CD4-positive, alpha-beta T cell treated with Interleukin-1 beta for 1 hour (primary cell): ENCODE results near the gene STXBP2.

Experiments
- DNase-seq, 2 donors: peaks; one replicate each; pipeline ENCODE4 v3.0.0-alpha.2; 2020 to 2022

The STXBP2 gene

GRCh38 chr19:7657131-7657751 is 20.3 kb downstream of the STXBP2 start:
- DNase-seq = peak in 1 of 2 donors; percentile 79

GRCh38 chr19:7658219-7658686 is 21.3 kb downstream of the STXBP2 start:
- peak; percentile 65 to 72 for DNase-seq

- no peak for DNase-seq
Observed at GRCh38 chr19:7661744-7662538, 25.0 kb downstream of the STXBP2 start.

GRCh38 chr19:7662657-7663056 is 25.7 kb downstream of the STXBP2 start:
- DNase-seq = no peak

- DNase-seq = no peak
Observed at GRCh38 chr19:7663706-7664105, 26.8 kb downstream of the STXBP2 start.

GRCh38 chr19:7665076-7665475 is 28.2 kb downstream of the STXBP2 start:
- no peak for DNase-seq

GRCh38 chr19:7668842-7669241 is 31.9 kb downstream of the STXBP2 start, which contains the start of gene RETN:
Gene RETN, plus strand, starts transcription at chr19:7669049. Its CDS starts 278 bp downstream, at chr19:7669327.
- no peak for DNase-seq

GRCh38 chr19:7669641-7670040 is 32.7 kb downstream of the STXBP2 start:
- no peak for DNase-seq

- DNase-seq = peak in 1 of 2 donors; percentile 61
Observed at GRCh38 chr19:7670150-7670783, 33.4 kb downstream of the STXBP2 start.

- DNase-seq = no peak
Observed at GRCh38 chr19:7670790-7671189, 33.9 kb downstream of the STXBP2 start.

DNA sequence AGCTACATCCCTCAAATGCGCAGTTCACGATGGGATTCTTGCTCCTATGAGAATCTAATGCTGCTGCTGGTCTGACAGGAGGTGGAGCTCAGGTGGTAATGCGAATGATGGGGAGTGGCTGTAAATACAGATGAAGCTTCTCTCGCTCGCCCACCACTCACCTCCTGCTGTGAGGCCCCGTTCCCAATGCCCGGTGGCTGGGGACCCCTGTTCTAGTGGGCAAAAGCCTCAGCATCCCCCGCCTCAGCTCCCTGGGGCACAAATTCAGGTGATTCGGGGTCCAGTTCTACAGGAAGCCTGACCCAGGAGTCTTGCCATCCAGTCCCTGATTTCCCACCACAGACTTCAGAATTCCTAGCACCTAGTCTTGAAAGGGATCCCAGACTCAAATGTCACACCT is 35.6 kb downstream of the STXBP2 start:
- no peak for DNase-seq

DNA sequence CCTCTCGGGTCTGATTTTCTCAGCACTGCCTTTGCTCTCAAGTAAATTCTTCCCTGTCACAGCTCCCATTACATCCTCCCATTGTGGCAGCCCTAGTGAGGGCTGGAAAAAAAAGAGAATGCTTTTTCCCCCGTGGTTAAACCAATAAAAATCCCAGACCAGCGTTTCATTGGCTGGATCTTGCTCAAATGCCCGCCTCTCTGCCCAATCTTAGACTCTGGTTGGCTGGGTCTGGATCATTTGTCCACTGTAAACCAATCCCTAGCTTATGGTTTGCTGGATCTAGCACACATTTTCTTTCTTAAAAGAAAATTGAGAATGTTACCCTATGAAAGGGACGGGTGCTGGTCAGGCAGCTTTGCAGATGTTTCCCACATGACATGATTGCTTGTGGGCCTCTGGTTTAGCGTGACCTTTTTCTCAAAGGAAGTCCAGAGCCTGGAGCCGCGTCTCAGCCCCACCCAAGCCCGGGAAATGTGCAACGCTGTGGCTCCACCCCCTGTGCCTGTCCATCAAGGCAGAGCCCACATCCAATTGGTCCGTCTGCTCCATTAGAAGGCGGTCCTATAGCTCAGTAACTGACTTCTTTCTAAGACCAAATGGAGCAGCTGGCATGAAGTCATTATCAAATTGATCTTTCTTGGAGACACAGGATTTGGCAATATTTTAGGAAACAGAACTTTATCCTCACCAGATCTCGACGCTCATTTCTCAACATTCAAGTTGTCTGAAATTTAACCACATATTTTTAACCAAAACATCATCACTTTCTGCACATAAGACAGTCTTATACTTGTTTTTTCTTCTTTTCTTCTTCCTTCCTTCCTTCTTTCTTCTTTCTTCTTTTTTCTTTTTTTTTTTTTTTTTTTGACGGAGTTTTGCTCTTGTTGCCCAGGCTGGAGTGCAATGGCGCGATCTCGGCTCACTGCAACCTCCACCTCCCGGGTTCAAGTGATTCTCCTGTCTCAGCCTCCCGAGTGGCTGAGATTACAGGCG is 37.4 kb downstream of the STXBP2 start:
- DNase-seq = peak in 1 of 2 donors; percentile 75

DNA sequence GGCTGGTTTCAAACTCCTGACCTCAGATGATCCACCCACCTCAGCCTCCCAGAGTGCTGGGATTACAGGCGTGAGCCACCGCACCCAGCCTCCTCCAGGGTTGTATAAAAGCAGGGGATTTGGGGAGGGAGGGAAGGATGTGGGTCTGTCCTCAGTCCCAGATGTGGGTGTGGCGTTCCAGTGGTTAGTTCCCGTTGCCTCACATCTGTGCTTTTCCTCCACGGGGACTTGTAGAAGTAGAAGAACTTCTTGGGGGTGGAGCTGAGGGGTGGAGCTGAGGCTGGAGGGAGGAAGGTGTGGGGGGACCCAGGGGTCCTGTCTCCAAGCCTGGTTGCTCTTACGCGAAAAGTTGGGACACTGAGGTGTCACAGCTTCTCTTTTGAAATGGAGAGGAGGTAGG is 39.5 kb downstream of the STXBP2 start:
- peak in 1 of 2 donors; percentile 41 for DNase-seq

GRCh38 chr19:7676854-7677253 is 39.9 kb downstream of the STXBP2 start, which contains the start of gene MCEMP1:
Gene MCEMP1, plus strand, starts transcription at chr19:7677090. Its CDS starts 31 bp downstream, at chr19:7677121.
- peak in 1 of 2 donors; percentile 32 for DNase-seq

GRCh38 chr19:7677669-7678311 is 40.9 kb downstream of the STXBP2 start:
- DNase-seq = peak in 1 of 2 donors; percentile 48

DNA sequence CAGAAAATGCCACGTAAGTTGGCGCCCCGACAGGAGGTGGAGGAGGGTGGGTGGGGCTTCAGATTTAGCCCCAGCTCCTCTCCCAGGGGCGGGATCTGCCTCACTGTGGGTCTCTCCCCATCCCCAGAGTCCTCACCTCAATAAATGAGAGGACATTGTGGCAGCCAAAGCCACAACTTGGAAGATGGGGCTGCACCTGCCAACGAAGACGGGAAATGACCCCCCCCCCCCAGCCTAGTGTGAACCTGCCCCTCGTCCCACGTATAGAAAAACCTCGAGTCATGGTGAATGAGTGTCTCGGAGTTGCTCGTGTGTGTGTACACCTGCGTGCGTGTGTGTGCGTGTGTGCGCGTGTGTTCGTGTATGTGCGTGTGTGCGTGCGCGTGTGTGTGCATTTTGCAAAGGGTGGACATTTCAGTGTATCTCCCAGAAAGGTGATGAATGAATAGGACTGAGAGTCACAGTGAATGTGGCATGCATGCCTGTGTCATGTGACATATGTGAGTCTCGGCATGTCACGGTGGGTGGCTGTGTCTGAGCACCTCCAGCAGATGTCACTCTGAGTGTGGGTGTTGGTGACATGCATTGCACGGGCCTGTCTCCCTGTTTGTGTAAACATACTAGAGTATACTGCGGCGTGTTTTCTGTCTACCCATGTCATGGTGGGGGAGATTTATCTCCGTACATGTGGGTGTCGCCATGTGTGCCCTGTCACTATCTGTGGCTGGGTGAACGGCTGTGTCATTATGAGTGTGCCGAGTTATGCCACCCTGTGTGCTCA is 42.3 kb downstream of the STXBP2 start:
- peak; percentile 77 to 81 for DNase-seq

- DNase-seq = no peak
Observed at GRCh38 chr19:7679771-7680605, 43.1 kb downstream of the STXBP2 start.

DNA sequence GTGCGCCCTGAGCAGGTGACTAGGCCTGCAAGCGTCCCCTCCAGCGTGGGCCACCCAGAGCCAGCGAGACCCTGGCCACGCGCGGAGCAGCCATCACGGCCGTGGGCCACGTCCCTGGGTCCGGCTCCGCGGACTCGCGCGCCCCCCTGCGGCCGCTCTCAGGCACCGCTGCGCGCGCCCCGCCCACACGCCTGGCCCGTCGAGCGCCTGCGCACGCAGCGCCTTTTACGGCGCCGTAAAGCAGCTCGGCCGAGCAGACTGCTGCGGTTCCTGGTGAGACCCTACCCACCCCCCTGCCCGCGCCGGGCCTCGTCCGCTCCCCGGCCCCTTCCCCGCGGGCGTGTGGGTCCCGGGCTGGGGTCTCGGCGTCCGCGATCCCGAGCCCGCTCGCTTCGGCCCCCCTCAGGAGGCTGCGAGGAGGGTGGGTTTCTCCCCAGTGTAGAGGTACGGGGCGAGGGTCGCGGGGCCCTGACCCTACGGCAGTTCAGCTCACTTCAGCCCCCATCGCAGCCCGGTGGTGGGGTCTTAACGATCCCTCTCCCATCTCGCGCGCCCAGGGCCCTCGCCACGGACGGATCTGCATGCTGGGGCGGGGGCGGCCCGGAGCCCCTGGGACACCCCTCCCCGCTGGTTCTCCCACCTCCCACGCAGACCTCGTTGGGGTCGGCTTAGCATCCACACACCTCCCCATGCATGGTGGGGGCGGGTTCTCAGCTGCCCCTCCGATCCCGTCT is 43.9 kb downstream of the STXBP2 start, which contains the start of gene TRAPPC5:
Gene TRAPPC5, plus strand, starts transcription at position 228 of the 734 bp plus-strand sequence. CDS start 1,421 bp downstream, outside the sequence.
- peak; percentile 89 to 91 for DNase-seq
